ENCODE results near the gene MSH5. TPM values are rescaled to one million over a fixed set of nuclear protein-coding genes. Genes with fewer than 3 reads are reported as not detected.

The MSH5 gene
- total and polyA plus RNA-seq, 9 of the 15 experiments (the other 6 are each of a cell fraction or from before 2014, with no cell fraction given): 12.5 to 104 (median 46.6) TPM

DNA sequence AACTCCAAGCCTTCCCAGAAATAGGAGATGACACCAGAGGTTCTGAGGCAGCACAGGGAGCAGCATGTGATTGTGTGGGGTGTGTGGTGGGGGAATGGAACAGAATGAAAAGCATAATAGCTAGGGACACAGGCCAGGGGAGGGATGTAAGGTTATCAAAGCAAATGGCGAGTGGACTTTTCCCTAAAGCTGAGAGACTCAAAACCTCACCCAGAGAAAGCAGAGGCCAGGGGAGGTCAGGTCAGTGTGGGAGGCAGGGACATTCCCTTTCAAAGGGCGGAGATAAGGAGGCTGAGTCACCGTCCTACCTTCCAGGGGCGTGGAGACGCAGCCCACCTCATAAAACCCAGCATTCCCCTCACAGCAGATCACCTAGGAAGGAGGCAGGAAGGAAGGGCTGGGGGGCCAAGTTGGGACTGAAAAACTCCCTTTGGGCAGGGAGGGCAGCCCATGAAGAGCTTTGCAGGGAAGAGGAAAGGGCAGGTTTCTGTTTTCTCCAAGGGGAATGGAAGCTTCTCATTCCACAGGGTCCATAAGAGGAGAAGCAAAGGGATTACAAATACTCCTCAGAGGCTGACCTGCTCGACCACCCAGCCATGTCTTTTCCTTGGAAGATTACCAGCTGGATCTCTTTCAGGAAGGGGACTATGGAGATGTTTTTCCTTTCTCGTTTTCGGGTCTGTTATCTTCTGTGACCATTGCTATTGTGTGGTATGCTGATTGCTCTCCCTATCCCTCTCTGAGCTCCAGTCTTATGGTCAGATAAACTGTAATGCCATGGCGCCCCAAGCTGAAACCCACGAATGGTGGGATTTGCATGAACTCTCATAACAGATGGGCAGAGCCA is 49.4 kb upstream of the MSH5 start (continued):
- TF ChIP-seq, protein P1, sequence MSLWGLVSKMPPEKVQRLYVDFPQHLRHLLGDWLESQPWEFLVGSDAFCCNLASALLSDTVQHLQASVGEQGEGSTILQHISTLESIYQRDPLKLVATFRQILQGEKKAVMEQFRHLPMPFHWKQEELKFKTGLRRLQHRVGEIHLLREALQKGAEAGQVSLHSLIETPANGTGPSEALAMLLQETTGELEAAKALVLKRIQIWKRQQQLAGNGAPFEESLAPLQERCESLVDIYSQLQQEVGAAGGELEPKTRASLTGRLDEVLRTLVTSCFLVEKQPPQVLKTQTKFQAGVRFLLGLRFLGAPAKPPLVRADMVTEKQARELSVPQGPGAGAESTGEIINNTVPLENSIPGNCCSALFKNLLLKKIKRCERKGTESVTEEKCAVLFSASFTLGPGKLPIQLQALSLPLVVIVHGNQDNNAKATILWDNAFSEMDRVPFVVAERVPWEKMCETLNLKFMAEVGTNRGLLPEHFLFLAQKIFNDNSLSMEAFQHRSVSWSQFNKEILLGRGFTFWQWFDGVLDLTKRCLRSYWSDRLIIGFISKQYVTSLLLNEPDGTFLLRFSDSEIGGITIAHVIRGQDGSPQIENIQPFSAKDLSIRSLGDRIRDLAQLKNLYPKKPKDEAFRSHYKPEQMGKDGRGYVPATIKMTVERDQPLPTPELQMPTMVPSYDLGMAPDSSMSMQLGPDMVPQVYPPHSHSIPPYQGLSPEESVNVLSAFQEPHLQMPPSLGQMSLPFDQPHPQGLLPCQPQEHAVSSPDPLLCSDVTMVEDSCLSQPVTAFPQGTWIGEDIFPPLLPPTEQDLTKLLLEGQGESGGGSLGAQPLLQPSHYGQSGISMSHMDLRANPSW (CRISPR knock-in tag; IDR thresholded peaks at IDR 0.05): no peak; the same call in 1 of the 2 replicates
- TF ChIP-seq PML (IDR thresholded peaks at IDR 0.05; ENCODE audit: low read length): peak; percentile 67
- peak; percentile 7; the same call in 1 of the 2 replicates for TF ChIP-seq PTRF (tag; IDR thresholded peaks at IDR 0.05)
- TF ChIP-seq ZEB2 (IDR thresholded peaks at IDR 0.05): peak; percentile 99
- TF ChIP-seq FOSL1 (tag; conservative IDR thresholded peaks at IDR 0.05): peak; percentile 99
- TF ChIP-seq ZNF707 (CRISPR knock-in tag; conservative IDR thresholded peaks at IDR 0.05): no peak
- peak; percentile 54; the same call in 1 of the 2 replicates for TF ChIP-seq TARDBP (IDR thresholded peaks at IDR 0.05)
- 0 out of 2 replicates have a peak, but pooled peaks have one; percentile 17 for TF ChIP-seq RAD51 (IDR thresholded peaks at IDR 0.05; ENCODE audit: borderline replicate concordance, low read depth)
- peak; percentile 25; the same call in 1 of the 2 replicates for TF ChIP-seq HDGF (IDR thresholded peaks at IDR 0.05)
- peak; percentile 82; the same call in 1 of the 2 replicates for TF ChIP-seq RB1 (IDR thresholded peaks at IDR 0.05; ENCODE audit: low read depth)
- TF ChIP-seq FOXP1 (CRISPR knock-in tag; IDR thresholded peaks at IDR 0.05): no peak
- no peak; a peak in 1 of 4 replicates for TF ChIP-seq CSDE1 (IDR thresholded peaks at IDR 0.05)
- TF ChIP-seq SOX6 (IDR thresholded peaks at IDR 0.05): peak; percentile 86
- peak; percentile 28 to 72; a peak in 2 of 4 replicates for TF ChIP-seq MAZ (CRISPR knock-in tag; conservative IDR thresholded peaks at IDR 0.05 in 1 of 2, IDR thresholded peaks at IDR 0.05 in 1 of 2)
- no peak for TF ChIP-seq ARHGAP35 (IDR thresholded peaks at IDR 0.05; ENCODE audit: partially characterized antibody)
- peak; percentile 10 for TF ChIP-seq TBP (optimal IDR thresholded peaks at IDR 0.05; ENCODE audit: low read depth, low read length)
- TF ChIP-seq KAT2B (IDR thresholded peaks at IDR 0.05; ENCODE audit: low read depth, low read length): no peak
- peak; percentile 100 for TF ChIP-seq ZBTB7A (IDR thresholded peaks at IDR 0.05; ENCODE audit: borderline replicate concordance, control insufficient read depth, low read depth, low read length)
- TF ChIP-seq, protein P2, sequence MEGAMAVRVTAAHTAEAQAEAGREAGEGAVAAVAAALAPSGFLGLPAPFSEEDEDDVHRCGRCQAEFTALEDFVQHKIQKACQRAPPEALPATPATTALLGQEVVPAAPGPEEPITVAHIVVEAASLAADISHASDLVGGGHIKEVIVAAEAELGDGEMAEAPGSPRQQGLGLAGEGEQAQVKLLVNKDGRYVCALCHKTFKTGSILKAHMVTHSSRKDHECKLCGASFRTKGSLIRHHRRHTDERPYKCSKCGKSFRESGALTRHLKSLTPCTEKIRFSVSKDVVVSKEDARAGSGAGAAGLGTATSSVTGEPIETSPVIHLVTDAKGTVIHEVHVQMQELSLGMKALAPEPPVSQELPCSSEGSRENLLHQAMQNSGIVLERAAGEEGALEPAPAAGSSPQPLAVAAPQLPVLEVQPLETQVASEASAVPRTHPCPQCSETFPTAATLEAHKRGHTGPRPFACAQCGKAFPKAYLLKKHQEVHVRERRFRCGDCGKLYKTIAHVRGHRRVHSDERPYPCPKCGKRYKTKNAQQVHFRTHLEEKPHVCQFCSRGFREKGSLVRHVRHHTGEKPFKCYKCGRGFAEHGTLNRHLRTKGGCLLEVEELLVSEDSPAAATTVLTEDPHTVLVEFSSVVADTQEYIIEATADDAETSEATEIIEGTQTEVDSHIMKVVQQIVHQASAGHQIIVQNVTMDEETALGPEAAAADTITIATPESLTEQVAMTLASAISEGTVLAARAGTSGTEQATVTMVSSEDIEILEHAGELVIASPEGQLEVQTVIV (CRISPR knock-in tag; IDR thresholded peaks at IDR 0.05; ENCODE audit: borderline replicate concordance): peak; percentile 15; the same call in 1 of the 2 replicates
- peak; percentile 77; the same call in 1 of the 2 replicates for TF ChIP-seq MAFF (IDR thresholded peaks at IDR 0.05; ENCODE audit: low read length)
- TF ChIP-seq ILK (tag; IDR thresholded peaks at IDR 0.05; ENCODE audit: borderline replicate concordance, low read depth): no peak; the same call in 1 of the 2 replicates
- TF ChIP-seq TRIM28 (IDR thresholded peaks at IDR 0.05): peak; percentile 63; the same call in 1 of the 2 replicates
- peak; percentile 15 to 49; a peak in 2 of 4 replicates for TF ChIP-seq FOXK2 (conservative IDR thresholded peaks at IDR 0.05 in 1 of 2, IDR thresholded peaks at IDR 0.05 in 1 of 2; ENCODE audit: low read depth in 2 of 2)
